ENCODE measurements around the gene IFNGR1. TPM values are rescaled to one million over a fixed set of nuclear protein-coding genes. Genes with fewer than 3 reads are reported as not detected.
A peak's percentile ranks its signal among the peaks of the same experiment; 100 is the strongest.

The IFNGR1 gene
- total RNA-seq, 1 donor from 2014 or later: 28.4 TPM

- TF ChIP-seq CTCF (conservative IDR thresholded peaks at IDR 0.05): no peak
- Mint-ChIP-seq H3K4me1 (ENCODE audit: unreplicated experiment) (no peaks in the 10 kb centered on the region), H3K4me3 (no peak overlapping the region), H3K36me3 (no peaks in the 10 kb centered on the region), H3K9me3 (peaks cover 11% of the 10 kb centered on the region), H3K27me3 (no peaks in the 10 kb centered on the region), H3K27ac (no peak overlapping the region)
- DNase-seq (ENCODE audit: extremely low spot score, unreplicated experiment): no peak
Observed at GRCh38 chr6:137235686-137236085, 16.5 kb upstream of the IFNGR1 start.

- Mint-ChIP-seq H3K27ac (peak overlapping the region; percentile 49), H3K4me3 (no peak overlapping the region), H3K9me3 (peaks cover 11% of the 10 kb centered on the region), H3K27me3 (peaks cover 7% of the 10 kb centered on the region), H3K36me3 (no peaks in the 10 kb centered on the region), H3K4me1 (ENCODE audit: unreplicated experiment) (no peaks in the 10 kb centered on the region)
- no peak for DNase-seq (ENCODE audit: extremely low spot score, unreplicated experiment)
- no peak for TF ChIP-seq CTCF (conservative IDR thresholded peaks at IDR 0.05)
Observed at GRCh38 chr6:137233911-137234863, 15.0 kb upstream of the IFNGR1 start.

- H3K27me3 Mint-ChIP-seq: peaks cover 7% of the 10 kb centered on the region
- no peak overlapping the region for H3K4me3 Mint-ChIP-seq
- H3K9me3 Mint-ChIP-seq: peaks cover 4% of the 10 kb centered on the region
- no peaks in the 10 kb centered on the region for H3K4me1 Mint-ChIP-seq (ENCODE audit: unreplicated experiment)
- no peak overlapping the region for H3K27ac Mint-ChIP-seq
- DNase-seq (ENCODE audit: extremely low spot score, unreplicated experiment): no peak
- no peaks in the 10 kb centered on the region for H3K36me3 Mint-ChIP-seq
- TF ChIP-seq CTCF (conservative IDR thresholded peaks at IDR 0.05): no peak
Observed at GRCh38 chr6:137231895-137232294, 12.7 kb upstream of the IFNGR1 start.

GRCh38 chr6:137230956-137231555 lies 11.9 kb upstream of the IFNGR1 start:
- Mint-ChIP-seq H3K4me3 (no peak overlapping the region), H3K36me3 (no peaks in the 10 kb centered on the region), H3K27me3 (peaks cover 7% of the 10 kb centered on the region), H3K4me1 (ENCODE audit: unreplicated experiment) (no peaks in the 10 kb centered on the region), H3K9me3 (no peaks in the 10 kb centered on the region), H3K27ac (no peak overlapping the region)
- TF ChIP-seq CTCF (conservative IDR thresholded peaks at IDR 0.05): no peak
- no peak for DNase-seq (ENCODE audit: extremely low spot score, unreplicated experiment)

- Mint-ChIP-seq H3K27me3 (peaks cover 7% of the 10 kb centered on the region), H3K4me1 (ENCODE audit: unreplicated experiment) (no peaks in the 10 kb centered on the region), H3K27ac (no peak overlapping the region), H3K9me3 (no peaks in the 10 kb centered on the region), H3K36me3 (no peaks in the 10 kb centered on the region), H3K4me3 (no peak overlapping the region)
- DNase-seq (ENCODE audit: extremely low spot score, unreplicated experiment): no peak
- TF ChIP-seq CTCF (conservative IDR thresholded peaks at IDR 0.05): no peak
Observed at GRCh38 chr6:137230547-137230946, 11.4 kb upstream of the IFNGR1 start.

Data from type B pancreatic cell (in vitro differentiated cells).